ENCODE results near the gene RNF115. TPM values are rescaled to one million over a fixed set of nuclear protein-coding genes. Genes with fewer than 3 reads are reported as not detected.

The RNF115 gene
- polyA plus RNA-seq, 1 donor from 2014 or later, result 22.3 TPM

DNA sequence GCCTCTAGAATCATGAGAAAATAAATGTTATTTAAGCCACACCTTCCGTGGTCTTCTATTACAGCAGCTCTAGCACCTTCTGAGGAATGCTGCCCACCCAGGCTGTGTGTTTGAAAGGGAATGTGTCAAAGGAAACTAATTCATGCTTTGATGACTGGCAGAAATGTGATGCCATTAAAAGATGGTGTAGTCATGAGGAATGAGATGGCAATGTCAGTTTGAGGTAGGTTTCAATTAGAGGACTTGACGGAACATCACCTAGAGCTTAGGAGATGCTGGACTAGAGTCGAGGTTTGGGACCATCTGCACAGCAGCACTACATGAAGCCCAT, 127.3 kb downstream of the RNF115 start:
- no peaks in the 10 kb centered on the region for H3K36me3 ChIP-seq (ENCODE audit: insufficient read depth, low read length)
- H3K9me2 ChIP-seq (ENCODE audit: insufficient read depth, low read length), result no peaks in the 10 kb centered on the region
- no peak overlapping the region for H2AFZ ChIP-seq (ENCODE audit: low read depth, low read length)
- H3K27ac ChIP-seq (ENCODE audit: low read length), result no peak overlapping the region
- H4K20me1 ChIP-seq (ENCODE audit: insufficient read depth), result no peaks in the 10 kb centered on the region
- no peaks in the 10 kb centered on the region for H3F3A ChIP-seq (ENCODE audit: insufficient read depth, low read length, poor library complexity, severe bottlenecking)
- H3K27me3 ChIP-seq (ENCODE audit: insufficient read depth, low read depth, low read length), result no peaks in the 10 kb centered on the region
- no peaks in the 10 kb centered on the region for H3K9me3 ChIP-seq (ENCODE audit: low read length)
- H3K4me3 ChIP-seq (ENCODE audit: low read length), result no peak overlapping the region
- no peaks in the 10 kb centered on the region for H3K79me2 ChIP-seq (replicated peaks; ENCODE audit: insufficient read depth, low read length)
- no peak overlapping the region for H3K4me2 ChIP-seq (ENCODE audit: low read length)
- H3K9ac ChIP-seq (ENCODE audit: low read length), result no peak overlapping the region
- TF ChIP-seq EZH2 (IDR thresholded peaks at IDR 0.05; ENCODE audit: borderline replicate concordance, insufficient read depth, low read length, poor library complexity, severe bottlenecking), result no peak
- TF ChIP-seq, protein P1, sequence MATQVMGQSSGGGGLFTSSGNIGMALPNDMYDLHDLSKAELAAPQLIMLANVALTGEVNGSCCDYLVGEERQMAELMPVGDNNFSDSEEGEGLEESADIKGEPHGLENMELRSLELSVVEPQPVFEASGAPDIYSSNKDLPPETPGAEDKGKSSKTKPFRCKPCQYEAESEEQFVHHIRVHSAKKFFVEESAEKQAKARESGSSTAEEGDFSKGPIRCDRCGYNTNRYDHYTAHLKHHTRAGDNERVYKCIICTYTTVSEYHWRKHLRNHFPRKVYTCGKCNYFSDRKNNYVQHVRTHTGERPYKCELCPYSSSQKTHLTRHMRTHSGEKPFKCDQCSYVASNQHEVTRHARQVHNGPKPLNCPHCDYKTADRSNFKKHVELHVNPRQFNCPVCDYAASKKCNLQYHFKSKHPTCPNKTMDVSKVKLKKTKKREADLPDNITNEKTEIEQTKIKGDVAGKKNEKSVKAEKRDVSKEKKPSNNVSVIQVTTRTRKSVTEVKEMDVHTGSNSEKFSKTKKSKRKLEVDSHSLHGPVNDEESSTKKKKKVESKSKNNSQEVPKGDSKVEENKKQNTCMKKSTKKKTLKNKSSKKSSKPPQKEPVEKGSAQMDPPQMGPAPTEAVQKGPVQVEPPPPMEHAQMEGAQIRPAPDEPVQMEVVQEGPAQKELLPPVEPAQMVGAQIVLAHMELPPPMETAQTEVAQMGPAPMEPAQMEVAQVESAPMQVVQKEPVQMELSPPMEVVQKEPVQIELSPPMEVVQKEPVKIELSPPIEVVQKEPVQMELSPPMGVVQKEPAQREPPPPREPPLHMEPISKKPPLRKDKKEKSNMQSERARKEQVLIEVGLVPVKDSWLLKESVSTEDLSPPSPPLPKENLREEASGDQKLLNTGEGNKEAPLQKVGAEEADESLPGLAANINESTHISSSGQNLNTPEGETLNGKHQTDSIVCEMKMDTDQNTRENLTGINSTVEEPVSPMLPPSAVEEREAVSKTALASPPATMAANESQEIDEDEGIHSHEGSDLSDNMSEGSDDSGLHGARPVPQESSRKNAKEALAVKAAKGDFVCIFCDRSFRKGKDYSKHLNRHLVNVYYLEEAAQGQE (IDR thresholded peaks at IDR 0.05; ENCODE audit: borderline replicate concordance), result no peak
- no peak for TF ChIP-seq EP300 (conservative IDR thresholded peaks at IDR 0.05; ENCODE audit: poor library complexity, severe bottlenecking)
- no peak for TF ChIP-seq RAD21 (conservative IDR thresholded peaks at IDR 0.05)
- TF ChIP-seq MXI1 (conservative IDR thresholded peaks at IDR 0.05; ENCODE audit: poor library complexity, severe bottlenecking), result no peak
- TF ChIP-seq, protein P2, sequence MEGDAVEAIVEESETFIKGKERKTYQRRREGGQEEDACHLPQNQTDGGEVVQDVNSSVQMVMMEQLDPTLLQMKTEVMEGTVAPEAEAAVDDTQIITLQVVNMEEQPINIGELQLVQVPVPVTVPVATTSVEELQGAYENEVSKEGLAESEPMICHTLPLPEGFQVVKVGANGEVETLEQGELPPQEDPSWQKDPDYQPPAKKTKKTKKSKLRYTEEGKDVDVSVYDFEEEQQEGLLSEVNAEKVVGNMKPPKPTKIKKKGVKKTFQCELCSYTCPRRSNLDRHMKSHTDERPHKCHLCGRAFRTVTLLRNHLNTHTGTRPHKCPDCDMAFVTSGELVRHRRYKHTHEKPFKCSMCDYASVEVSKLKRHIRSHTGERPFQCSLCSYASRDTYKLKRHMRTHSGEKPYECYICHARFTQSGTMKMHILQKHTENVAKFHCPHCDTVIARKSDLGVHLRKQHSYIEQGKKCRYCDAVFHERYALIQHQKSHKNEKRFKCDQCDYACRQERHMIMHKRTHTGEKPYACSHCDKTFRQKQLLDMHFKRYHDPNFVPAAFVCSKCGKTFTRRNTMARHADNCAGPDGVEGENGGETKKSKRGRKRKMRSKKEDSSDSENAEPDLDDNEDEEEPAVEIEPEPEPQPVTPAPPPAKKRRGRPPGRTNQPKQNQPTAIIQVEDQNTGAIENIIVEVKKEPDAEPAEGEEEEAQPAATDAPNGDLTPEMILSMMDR (IDR thresholded peaks at IDR 0.05; ENCODE audit: poor library complexity, severe bottlenecking), result no peak
- no peak for TF ChIP-seq POLR2AphosphoS5 (IDR thresholded peaks at IDR 0.05)
- no peak for TF ChIP-seq SMC3 (conservative IDR thresholded peaks at IDR 0.05; ENCODE audit: poor library complexity)
- no peak for TF ChIP-seq TAF1 (IDR thresholded peaks at IDR 0.05; ENCODE audit: low read depth)

DNA sequence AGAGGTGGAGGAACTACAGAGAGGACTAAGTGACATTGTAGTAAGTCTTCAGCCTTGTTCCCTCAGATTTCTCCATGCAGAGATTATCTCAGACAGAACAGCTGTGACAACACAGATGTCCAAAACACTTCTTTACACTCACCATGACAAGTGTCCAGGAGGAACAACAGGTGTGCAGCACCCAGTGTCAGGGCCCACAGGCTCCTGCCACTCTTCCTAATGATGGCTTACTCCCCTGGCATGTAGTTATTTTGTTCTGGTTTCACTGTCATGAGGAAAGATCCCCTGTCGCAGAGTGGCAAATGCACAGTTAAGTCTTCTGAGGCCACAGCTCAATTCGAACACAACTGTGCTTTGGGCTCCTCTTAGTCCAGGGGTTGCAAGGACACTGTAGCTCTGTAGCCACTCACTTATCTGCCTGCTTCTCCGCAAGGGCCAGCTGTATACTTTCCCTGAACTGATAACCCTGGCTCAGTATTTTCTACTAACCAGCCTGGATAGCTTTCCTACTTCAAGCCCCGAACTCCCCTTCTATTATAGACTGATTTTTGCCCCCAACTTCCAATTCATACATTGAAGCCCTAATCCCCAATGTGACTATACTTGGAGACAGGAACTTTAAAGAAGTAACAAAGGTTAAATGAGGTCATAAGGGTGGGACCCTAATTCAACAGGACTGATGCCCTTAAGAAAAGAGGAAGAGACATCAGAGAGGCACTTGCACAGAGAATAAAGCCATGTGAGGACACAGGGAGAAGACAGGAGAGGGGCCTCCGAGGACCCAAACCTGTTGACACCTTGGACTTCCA, 127.9 kb downstream of the RNF115 start:
- Histone ChIP-seq H3K9me2 (ENCODE audit: insufficient read depth, low read length) (no peaks in the 10 kb centered on the region), H3K9me3 (ENCODE audit: low read length) (no peaks in the 10 kb centered on the region), H3K9ac (ENCODE audit: low read length) (no peak overlapping the region), H4K20me1 (ENCODE audit: insufficient read depth) (no peaks in the 10 kb centered on the region), H3K27ac (ENCODE audit: low read length) (no peak overlapping the region), H3K4me2 (ENCODE audit: low read length) (no peak overlapping the region), H3F3A (ENCODE audit: insufficient read depth, low read length, poor library complexity, severe bottlenecking) (no peaks in the 10 kb centered on the region), H3K79me2 (replicated peaks; ENCODE audit: insufficient read depth, low read length) (no peaks in the 10 kb centered on the region), H3K4me3 (ENCODE audit: low read length) (no peak overlapping the region), H2AFZ (ENCODE audit: low read depth, low read length) (no peak overlapping the region), H3K36me3 (ENCODE audit: insufficient read depth, low read length) (no peaks in the 10 kb centered on the region), H3K27me3 (ENCODE audit: insufficient read depth, low read depth, low read length) (no peaks in the 10 kb centered on the region)
- TF ChIP-seq, protein P2 (IDR thresholded peaks at IDR 0.05; ENCODE audit: poor library complexity, severe bottlenecking), result no peak
- TF ChIP-seq POLR2AphosphoS5 (IDR thresholded peaks at IDR 0.05) (no peak), EZH2 (IDR thresholded peaks at IDR 0.05; ENCODE audit: borderline replicate concordance, insufficient read depth, low read length, poor library complexity, severe bottlenecking) (no peak), MXI1 (conservative IDR thresholded peaks at IDR 0.05; ENCODE audit: poor library complexity, severe bottlenecking) (no peak), TAF1 (IDR thresholded peaks at IDR 0.05; ENCODE audit: low read depth) (no peak), EP300 (conservative IDR thresholded peaks at IDR 0.05; ENCODE audit: poor library complexity, severe bottlenecking) (no peak), RAD21 (conservative IDR thresholded peaks at IDR 0.05) (no peak), SMC3 (conservative IDR thresholded peaks at IDR 0.05; ENCODE audit: poor library complexity) (no peak)
- TF ChIP-seq, protein P1 (IDR thresholded peaks at IDR 0.05; ENCODE audit: borderline replicate concordance), result no peak

All from neural cell (in vitro differentiated cells).